WTC11 (cell line): ENCODE data around the gene CEP85. TPM values are rescaled to one million over a fixed set of nuclear protein-coding genes. Genes with fewer than 3 reads are reported as not detected.

Experiments
- ATAC-seq: fragments of 200-7000 bp; cut with Tn5 transposase; 2 replicates; pipeline ENCODE4 v1.10.0; 2021; ENCODE audit warnings: mild to moderate bottlenecking, moderate library complexity
- CTCF ChIA-PET: fragments of 300-600 bp; sonication (Branson Sonifier 250); formaldehyde crosslinking; loops from one replicate; lab custom pipeline; 2021; ENCODE audit warnings: antibody characterized with exemption; lab: Charles Lee
- POLR2A ChIA-PET: fragments of 350-600 bp; sonication (Branson Sonifier 250); formaldehyde crosslinking; loops from one replicate; lab custom pipeline; 2021; ENCODE audit warnings: antibody characterized with exemption; lab: Charles Lee
- DNase-seq: peaks from one replicate; pipeline ENCODE4 v3.0.0; 2021; ENCODE audit warnings: low spot score
- H3K27ac Mint-ChIP-seq: 2 replicates; pipeline ENCODE4 v1.8.0; 2021; ENCODE audit warnings: mixed read lengths
- H3K27me3 Mint-ChIP-seq: 2 replicates; pipeline ENCODE4 v1.8.0; 2021; ENCODE audit warnings: low read depth, mild to moderate bottlenecking, moderate library complexity, mixed read lengths
- H3K36me3 Mint-ChIP-seq: 2 replicates; pipeline ENCODE4 v1.8.0; 2021; ENCODE audit warnings: mixed read lengths
- H3K4me1 Mint-ChIP-seq: 2 replicates; pipeline ENCODE4 v1.8.0; 2022; ENCODE audit warnings: mixed read lengths
- H3K4me3 Mint-ChIP-seq: 2 replicates; pipeline ENCODE4 v1.8.0; 2021; ENCODE audit warnings: mild to moderate bottlenecking, moderate library complexity, mixed read lengths
- H3K9me3 Mint-ChIP-seq: 2 replicates; pipeline ENCODE4 v1.8.0; 2021; ENCODE audit warnings: mixed read lengths
- ATF2 ChIP-seq: sonication (generic); formaldehyde crosslinking; IDR thresholded peaks from 2 replicates; pipeline ENCODE4 v1.8.1; 2022; ENCODE audit warnings: low read depth, missing genetic modification reagents, borderline replicate concordance
- CTCF ChIP-seq: fragments of 200-600 bp; IDR thresholded peaks from 2 replicates; pipeline ENCODE4 v1.8.0; 2022; ENCODE audit warnings: antibody characterized with exemption
- ELF4 ChIP-seq: sonication (generic); formaldehyde crosslinking; IDR thresholded peaks from 2 replicates; pipeline ENCODE4 v1.8.1; 2022; ENCODE audit warnings: low read depth, mild to moderate bottlenecking, moderate library complexity, missing genetic modification reagents
- ERG ChIP-seq: fragments of 250-450 bp; sonication (Bioruptor Pico); IDR thresholded peaks from 2 replicates; pipeline ENCODE4 v1.8.0; 2021; ENCODE audit warnings: mild to moderate bottlenecking
- ETV6 ChIP-seq: sonication (generic); formaldehyde crosslinking; IDR thresholded peaks from 2 replicates; pipeline ENCODE4 v1.8.1; 2022; ENCODE audit warnings: mild to moderate bottlenecking, missing genetic modification reagents
- GABPB1 ChIP-seq: sonication (generic); formaldehyde crosslinking; IDR thresholded peaks from 2 replicates; pipeline ENCODE4 v1.8.1; 2023; ENCODE audit warnings: mild to moderate bottlenecking, missing genetic modification reagents
- HMGA2 ChIP-seq: fragments of 250-450 bp; sonication (Bioruptor Pico); IDR thresholded peaks from 2 replicates; pipeline ENCODE4 v1.4.0; 2021; ENCODE audit warnings: mild to moderate bottlenecking, moderate library complexity
- IRF1 ChIP-seq: sonication (generic); formaldehyde crosslinking; IDR thresholded peaks from 2 replicates; pipeline ENCODE4 v1.8.0; 2023; ENCODE audit warnings: missing genetic modification reagents
- JUN ChIP-seq: sonication (generic); formaldehyde crosslinking; IDR thresholded peaks from 2 replicates; pipeline ENCODE4 v1.8.0; 2023; ENCODE audit warnings: mild to moderate bottlenecking, missing genetic modification reagents
- MLX ChIP-seq: sonication (generic); formaldehyde crosslinking; IDR thresholded peaks from 2 replicates; pipeline ENCODE4 v1.8.1; 2023; ENCODE audit warnings: mild to moderate bottlenecking, missing genetic modification reagents, moderate library complexity
- NFE2L1 ChIP-seq: sonication (generic); formaldehyde crosslinking; IDR thresholded peaks from 2 replicates; pipeline ENCODE4 v1.8.1; 2023; ENCODE audit warnings: missing genetic modification reagents
- NFYB ChIP-seq: sonication (generic); formaldehyde crosslinking; conservative IDR thresholded peaks from 2 replicates; pipeline ENCODE4 v1.8.0; 2022; ENCODE audit warnings: low read depth, missing genetic modification reagents
- NR2C2 ChIP-seq: sonication (generic); formaldehyde crosslinking; IDR thresholded peaks from 2 replicates; pipeline ENCODE4 v1.8.0; 2022; ENCODE audit warnings: mild to moderate bottlenecking, missing genetic modification reagents
- NR3C1 ChIP-seq: sonication (generic); formaldehyde crosslinking; conservative IDR thresholded peaks from 2 replicates; pipeline ENCODE4 v1.8.1; 2023; ENCODE audit warnings: low read depth, mild to moderate bottlenecking, missing genetic modification reagents
- OVOL2 ChIP-seq: fragments of 250-450 bp; sonication (Bioruptor Pico); IDR thresholded peaks from 2 replicates; pipeline ENCODE4 v1.9.0; 2021; ENCODE audit warnings: mild to moderate bottlenecking, borderline replicate concordance
- PRDM15 ChIP-seq: sonication (generic); formaldehyde crosslinking; IDR thresholded peaks from 2 replicates; pipeline ENCODE4 v1.8.0; 2022; ENCODE audit warnings: missing genetic modification reagents
- ZNF232 ChIP-seq: sonication (generic); formaldehyde crosslinking; IDR thresholded peaks from 2 replicates; pipeline ENCODE4 v1.8.0; 2022; ENCODE audit warnings: mild to moderate bottlenecking, missing genetic modification reagents
- ZNF317 ChIP-seq: sonication (generic); formaldehyde crosslinking; IDR thresholded peaks from 2 replicates; pipeline ENCODE4 v1.8.1; 2023; ENCODE audit warnings: low read depth, mild to moderate bottlenecking, moderate library complexity, missing genetic modification reagents, borderline replicate concordance
- ZNF423 ChIP-seq: fragments of 250-450 bp; sonication (Bioruptor Pico); IDR thresholded peaks from 2 replicates; pipeline ENCODE4 v2.1.2; 2022; ENCODE audit warnings: mild to moderate bottlenecking, moderate library complexity
- total RNA-seq: library from RNA; stranded (reverse); gene quantifications from 3 replicates; pipeline ENCODE4 v1.2.3, GENCODE V29; 2021

The CEP85 gene
- total RNA-seq, 1 experiment from 2014 or later: 40.8 TPM

- no peak for TF ChIP-seq PRDM15 (CRISPR knock-in tag)
Observed at GRCh38 chr1:26268290-26269197, 34.5 kb downstream of the CEP85 start (continued).

GRCh38 chr1:26269198-26269550 is 35.2 kb downstream of the CEP85 start:
- TF ChIP-seq ATF2 (CRISPR knock-in tag): no peak
- TF ChIP-seq IRF1: no peak
- no peak for TF ChIP-seq HMGA2 (CRISPR knock-in tag)
- TF ChIP-seq ELF4 (CRISPR knock-in tag): no peak
- no peak for TF ChIP-seq OVOL2 (CRISPR knock-in tag)
- TF ChIP-seq MLX (CRISPR knock-in tag): no peak
- no peak for TF ChIP-seq NFE2L1 (CRISPR knock-in tag)
- TF ChIP-seq NR2C2 (CRISPR knock-in tag): no peak
- no peak for TF ChIP-seq GABPB1 (CRISPR knock-in tag)
- TF ChIP-seq ZNF317: no peak
- no peak for TF ChIP-seq ETV6 (CRISPR knock-in tag)
- no peak for TF ChIP-seq NR3C1
- TF ChIP-seq JUN: no peak
- no peak for TF ChIP-seq ZNF423 (CRISPR knock-in tag)
- no peak for TF ChIP-seq NFYB (CRISPR knock-in tag)
- no peak for TF ChIP-seq ERG
- no peak for TF ChIP-seq ZNF232 (CRISPR knock-in tag)
- TF ChIP-seq CTCF: no peak
- Mint-ChIP-seq H3K4me3 (no peak overlapping the region), H3K27me3 (no peaks in the 10 kb centered on the region), H3K27ac (no peak overlapping the region), H3K4me1 (0 out of 2 replicates have a peak, but pooled peaks cover under 1% of the 10 kb centered on the region), H3K9me3 (peaks cover 14% of the 10 kb centered on the region), H3K36me3 (peaks cover 82% of the 10 kb centered on the region)
- ATAC-seq (no peak), DNase-seq (no peak)
- ChIA-PET POLR2A (no interaction called here), CTCF (interaction anchor here (0.6 kb wide), 1 partner anchor 298 kb away, joined by 4 read pairs; no protein-coding TSS in a partner anchor)
